ENCODE data around the gene S100A13.

GRCh38 chr1:153673511-153673910, 46.2 kb upstream of the S100A13 start:
- TF ChIP-seq POLR2A (IDR thresholded peaks at IDR 0.05; ENCODE audit: low read depth, low read length) (no peak), TAF1 (IDR thresholded peaks at IDR 0.05; ENCODE audit: low read depth, low read length) (no peak), PAX5 (IDR thresholded peaks at IDR 0.05; ENCODE audit: insufficient read depth, low read length, severe bottlenecking) (no peak), POLR2AphosphoS5 (IDR thresholded peaks at IDR 0.05; ENCODE audit: low read depth, low read length) (no peak), SPI1 (IDR thresholded peaks at IDR 0.05; ENCODE audit: low read depth, low read length) (no peak), POU2F2 (IDR thresholded peaks at IDR 0.05; ENCODE audit: low read depth, low read length) (no peak)

Data from GM12891 (cell line).